Osteoblast (primary cell): Measurements from ENCODE around the gene RALGPS1. TPM values are rescaled to one million over a fixed set of nuclear protein-coding genes. Genes with fewer than 3 reads are reported as not detected.

Source experiments
- DNase-seq: peaks from one replicate; pipeline ENCODE4 v3.0.0; 2011; ENCODE audit warnings: low spot score, mixed read lengths; ENCODE audit not compliant: insufficient read length; ENCODE audit errors: missing footprints
- H2AFZ ChIP-seq: 2 replicates; pipeline ENCODE4 v1.6.0; 2011; ENCODE audit warnings: mild to moderate bottlenecking, low read length
- H3K27ac ChIP-seq: 2 replicates; pipeline ENCODE4 v1.5.1; 2011; ENCODE audit warnings: mild to moderate bottlenecking, low read depth, low read length, moderate library complexity
- H3K27me3 ChIP-seq: 2 replicates; pipeline ENCODE4 v1.6.0; 2012; ENCODE audit warnings: mild to moderate bottlenecking, control low read depth, inconsistent platforms, low read length, moderate library complexity; ENCODE audit not compliant: insufficient read depth
- H3K36me3 ChIP-seq: 2 replicates; pipeline ENCODE4 v1.5.1; 2011; ENCODE audit warnings: mild to moderate bottlenecking, low read length, control low read depth, moderate library complexity; ENCODE audit not compliant: insufficient read depth
- H3K4me1 ChIP-seq: 2 replicates; pipeline ENCODE4 v1.5.1; 2011; ENCODE audit warnings: mild to moderate bottlenecking, low read length, control low read depth, moderate library complexity; ENCODE audit not compliant: insufficient read depth
- H3K4me2 ChIP-seq: 2 replicates; pipeline ENCODE4 v1.6.0; 2011; ENCODE audit warnings: mild to moderate bottlenecking, low read length; ENCODE audit not compliant: insufficient read depth
- H3K4me3 ChIP-seq: fragments of 200-600 bp; sonication (generic); 3 replicates; pipeline ENCODE4 v1.5.1; 2012; ENCODE audit warnings: mild to moderate bottlenecking, low read length, inconsistent platforms; ENCODE audit not compliant: insufficient read depth
- H3K79me2 ChIP-seq: 2 replicates; pipeline ENCODE4 v1.6.0; 2012; ENCODE audit warnings: mild to moderate bottlenecking, low read length, control low read depth, inconsistent platforms; ENCODE audit not compliant: insufficient read depth
- H3K9me3 ChIP-seq: 2 replicates; pipeline ENCODE4 v1.5.1; 2011; ENCODE audit warnings: low read depth, low read length, control low read depth
- H4K20me1 ChIP-seq: 2 replicates; pipeline ENCODE4 v1.6.0; 2012; ENCODE audit warnings: mild to moderate bottlenecking, low read length, control low read depth; ENCODE audit not compliant: insufficient read depth
- total RNA-seq: library from RNA; depleted of rRNA; stranded (reverse); fragments of >200 nt; gene quantifications from 2 replicates; pipeline ENCODE4 v1.2.3, GENCODE V29; 2012
- TF ChIP-seq, protein P1 (sequence below): IDR thresholded peaks from 2 replicates; pipeline ENCODE4 v1.5.1; 2011; ENCODE audit warnings: mild to moderate bottlenecking, low read depth, low read length, moderate library complexity; ENCODE audit errors: extremely low read depth

The RALGPS1 gene
- total RNA-seq, 1 donor: 5.1 TPM

DNA sequence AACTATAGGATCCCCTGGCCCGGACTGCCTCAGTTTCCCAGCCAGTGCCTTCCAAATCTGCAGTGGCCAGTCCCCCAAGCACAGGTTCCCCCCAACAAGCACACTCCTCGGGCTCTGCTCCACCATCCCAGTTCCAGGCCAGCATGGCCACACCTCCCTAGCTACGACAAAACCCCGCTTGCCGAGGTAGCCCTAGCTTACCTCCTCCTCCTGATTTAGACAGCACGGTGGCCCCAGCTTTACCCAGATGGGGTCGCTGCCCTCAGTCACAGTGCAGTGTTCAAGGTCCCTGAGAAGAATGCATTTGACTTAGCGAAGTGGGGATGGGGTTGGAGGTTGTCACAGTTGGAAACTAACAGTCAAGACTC lies 309.2 kb downstream of the RALGPS1 start:
- H3K4me1 ChIP-seq: no peaks in the 10 kb centered on the region
- no peak overlapping the region for H2AFZ ChIP-seq
- H3K27me3 ChIP-seq: peaks cover 44% of the 10 kb centered on the region

GRCh38 chr9:127224178-127224882 lies 309.7 kb downstream of the RALGPS1 start:
- peaks cover 3% of the 10 kb centered on the region for H4K20me1 ChIP-seq
- H3K4me1 ChIP-seq: no peaks in the 10 kb centered on the region
- H2AFZ ChIP-seq: peak overlapping the region; percentile 76
- TF ChIP-seq, protein P1, sequence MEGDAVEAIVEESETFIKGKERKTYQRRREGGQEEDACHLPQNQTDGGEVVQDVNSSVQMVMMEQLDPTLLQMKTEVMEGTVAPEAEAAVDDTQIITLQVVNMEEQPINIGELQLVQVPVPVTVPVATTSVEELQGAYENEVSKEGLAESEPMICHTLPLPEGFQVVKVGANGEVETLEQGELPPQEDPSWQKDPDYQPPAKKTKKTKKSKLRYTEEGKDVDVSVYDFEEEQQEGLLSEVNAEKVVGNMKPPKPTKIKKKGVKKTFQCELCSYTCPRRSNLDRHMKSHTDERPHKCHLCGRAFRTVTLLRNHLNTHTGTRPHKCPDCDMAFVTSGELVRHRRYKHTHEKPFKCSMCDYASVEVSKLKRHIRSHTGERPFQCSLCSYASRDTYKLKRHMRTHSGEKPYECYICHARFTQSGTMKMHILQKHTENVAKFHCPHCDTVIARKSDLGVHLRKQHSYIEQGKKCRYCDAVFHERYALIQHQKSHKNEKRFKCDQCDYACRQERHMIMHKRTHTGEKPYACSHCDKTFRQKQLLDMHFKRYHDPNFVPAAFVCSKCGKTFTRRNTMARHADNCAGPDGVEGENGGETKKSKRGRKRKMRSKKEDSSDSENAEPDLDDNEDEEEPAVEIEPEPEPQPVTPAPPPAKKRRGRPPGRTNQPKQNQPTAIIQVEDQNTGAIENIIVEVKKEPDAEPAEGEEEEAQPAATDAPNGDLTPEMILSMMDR: no peak
- DNase-seq: peak; percentile 95
- H3K36me3 ChIP-seq: no peaks in the 10 kb centered on the region
- no peaks in the 10 kb centered on the region for H3K79me2 ChIP-seq
- peak overlapping the region; percentile 68 for H3K4me3 ChIP-seq
- peaks cover 44% of the 10 kb centered on the region for H3K27me3 ChIP-seq
- no peak overlapping the region for H3K27ac ChIP-seq
- H3K9me3 ChIP-seq: no peaks in the 10 kb centered on the region
- peak overlapping the region; percentile 85 for H3K4me2 ChIP-seq

More for the DNA sequence above, 309.2 kb downstream of the RALGPS1 start:
- no peak for DNase-seq
- peak overlapping the region; percentile 68 for H3K4me3 ChIP-seq
- no peak overlapping the region for H3K27ac ChIP-seq
- peak overlapping the region; percentile 85 for H3K4me2 ChIP-seq
- H3K36me3 ChIP-seq: no peaks in the 10 kb centered on the region
- no peaks in the 10 kb centered on the region for H3K9me3 ChIP-seq
- no peaks in the 10 kb centered on the region for H3K79me2 ChIP-seq
- peaks cover 3% of the 10 kb centered on the region for H4K20me1 ChIP-seq
- TF ChIP-seq, protein P1: no peak

DNA sequence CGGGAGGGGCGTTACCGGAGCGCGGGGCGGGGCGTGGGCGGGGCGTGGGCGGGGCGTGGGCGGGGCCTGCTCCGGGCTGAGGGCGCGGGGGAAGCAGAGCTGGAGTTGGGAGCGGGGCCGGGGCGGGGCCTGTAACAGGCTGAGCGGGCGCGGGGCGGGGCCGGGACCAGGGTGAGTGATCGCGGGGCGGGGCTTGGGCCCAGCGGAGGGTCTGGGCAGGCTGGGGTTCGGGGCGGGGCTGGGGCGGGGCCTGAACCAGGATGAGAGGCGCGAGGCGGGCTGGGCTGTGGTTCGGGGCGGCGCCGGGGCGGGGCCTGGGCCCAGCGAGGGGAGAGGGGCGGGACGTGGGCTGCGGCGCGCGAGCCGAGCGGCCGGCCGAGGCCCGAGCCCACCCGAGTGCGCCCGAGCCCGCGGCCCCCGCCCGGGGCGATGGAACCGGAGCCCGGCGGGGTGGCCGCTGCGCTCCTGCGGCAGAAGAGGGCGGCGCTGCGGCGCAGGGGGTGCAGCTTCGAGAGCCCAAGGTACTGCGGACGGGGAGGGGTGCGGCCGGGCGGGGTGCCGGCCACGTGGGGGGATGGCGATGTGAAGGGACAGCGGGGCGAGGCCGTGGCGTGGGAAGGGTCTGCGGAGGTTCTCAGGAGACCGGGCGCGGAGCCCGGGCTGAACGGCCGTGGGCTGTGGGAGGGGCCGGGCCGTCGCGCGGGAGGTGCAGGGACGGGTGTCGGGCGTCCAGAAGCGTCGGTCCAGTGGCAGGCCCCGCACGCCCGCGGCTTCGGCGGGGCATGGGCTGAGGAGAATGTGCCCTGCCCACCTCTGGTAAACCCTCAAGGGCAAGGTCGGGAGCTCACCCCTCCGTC lies 310.5 kb downstream of the RALGPS1 start:
- H3K4me3 ChIP-seq: peak overlapping the region; percentile 70
- peaks cover 3% of the 10 kb centered on the region for H4K20me1 ChIP-seq
- no peaks in the 10 kb centered on the region for H3K36me3 ChIP-seq
- no peak overlapping the region for H3K27ac ChIP-seq
- peak overlapping the region; percentile 75 for H2AFZ ChIP-seq
- no peaks in the 10 kb centered on the region for H3K79me2 ChIP-seq
- no peaks in the 10 kb centered on the region for H3K9me3 ChIP-seq
- DNase-seq: peak; percentile 100
- H3K4me2 ChIP-seq: peak overlapping the region; percentile 85
- peaks cover 44% of the 10 kb centered on the region for H3K27me3 ChIP-seq
- TF ChIP-seq, protein P1: no peak
- no peaks in the 10 kb centered on the region for H3K4me1 ChIP-seq
